K562 (cell line): ENCODE results near the gene TMEM86A. TPM values are rescaled to one million over a fixed set of nuclear protein-coding genes. Genes with fewer than 3 reads are reported as not detected.

ENCODE experiments used
- ATAC-seq: fragments of 200-7000 bp; cut with Tn5 transposase; 3 replicates; pipeline ENCODE4 v1.9.1; 2020; ENCODE audit warnings: moderate library complexity
- BruUV-seq: library from RNA; stranded (reverse); fragments of 400-500 nt; replicated peaks from 2 replicates; lab custom pipeline; 2021; lab: Mats Ljungman, UMichigan
- CTCF ChIA-PET: fragments of 300-600 bp; formaldehyde crosslinking; extraction: SDS; loops from one replicate; lab custom pipeline; 2021; ENCODE audit warnings: low intra/inter-chr PET ratio; lab: Yijun Ruan, JAX
- POLR2A ChIA-PET: fragments of 300-600, 350-650 bp; sonication (Branson Sonifier 250); formaldehyde crosslinking; extraction: SDS; loops from one replicate; lab custom pipeline; 2021; ENCODE audit warnings: antibody characterized with exemption, inconsistent platforms; lab: Yijun Ruan, JAX
- DNase-seq, 4 experiments: peaks; one replicate each; pipeline versions ENCODE4 v3.0.0 to v3.0.0-alpha.2; 2011 to 2018; ENCODE audit warnings: low spot score in 3 of 4, mixed read lengths in 3 of 4; ENCODE audit errors: extremely low read depth in 1 of 4
- FAIRE-seq: peaks from 2 replicates; lab custom pipeline; 2011; peaks lifted over from hg19 to GRCh38; lab: Jason Lieb, UNC
- H2AFZ ChIP-seq: 2 replicates; pipeline ENCODE4 v1.6.0; 2011; ENCODE audit warnings: low read depth, low read length, control low read depth, inconsistent platforms
- H3K27ac ChIP-seq: fragments of 200-600 bp; 3 replicates; pipeline ENCODE4 v1.8.0; 2011; ENCODE audit warnings: low read depth, mild to moderate bottlenecking, control low read depth, inconsistent platforms, low read length, moderate library complexity, mixed read lengths; ENCODE audit errors: extremely low read depth
- H3K27me3 ChIP-seq, 2 experiments: fragments of 300-600 bp in 1 of 2; 2 replicates in 1 of 2; 3 replicates in 1 of 2; pipeline versions ENCODE4 v1.6.0 to v1.8.0; 2011; ENCODE audit warnings: inconsistent platforms in 2 of 2, low read length in 2 of 2, mild to moderate bottlenecking in 1 of 2, mixed read lengths in 1 of 2, moderate library complexity in 1 of 2; ENCODE audit not compliant: control insufficient read depth in 2 of 2, insufficient read depth in 2 of 2
- H3K36me3 ChIP-seq: fragments of 300-600 bp; 3 replicates; pipeline ENCODE4 v1.8.0; 2011; ENCODE audit warnings: mild to moderate bottlenecking, low read length, inconsistent platforms; ENCODE audit not compliant: control insufficient read depth, insufficient read depth
- H3K4me1 ChIP-seq, 2 experiments: fragments of 200-600 bp in 1 of 2; replicated peaks in 1 of 2; 2 replicates in 1 of 2; 3 replicates in 1 of 2; pipeline versions ENCODE4 v1.5.1 to v1.8.0; 2011; ENCODE audit warnings: inconsistent platforms in 2 of 2, low read length in 2 of 2, mild to moderate bottlenecking in 1 of 2, mixed read lengths in 1 of 2, moderate library complexity in 1 of 2; ENCODE audit not compliant: control insufficient read depth in 2 of 2, insufficient read depth in 2 of 2
- H3K4me2 ChIP-seq: 2 replicates; pipeline ENCODE4 v1.6.1; 2011; ENCODE audit warnings: low read length, control low read depth, inconsistent platforms, mixed read lengths; ENCODE audit not compliant: insufficient read depth
- H3K4me3 ChIP-seq: fragments of 200-600 bp; sonication (generic), shearing (Covaris generic); 2 replicates; pipeline ENCODE4 v1.5.1; 2016; ENCODE audit warnings: control low read depth, inconsistent platforms
- H3K79me2 ChIP-seq: fragments of 200-600 bp; 3 replicates; pipeline ENCODE4 v1.8.0; 2011; ENCODE audit warnings: low read length, inconsistent platforms; ENCODE audit not compliant: control insufficient read depth, insufficient read depth
- H3K9ac ChIP-seq, 2 experiments: 2 replicates each; pipeline versions ENCODE4 v1.6.0 to v1.6.1; 2011; ENCODE audit warnings: low read depth in 2 of 2, low read length in 2 of 2, control low read depth in 1 of 2, inconsistent platforms in 1 of 2, mild to moderate bottlenecking in 1 of 2, mixed read lengths in 1 of 2; ENCODE audit not compliant: insufficient read depth in 1 of 2
- H3K9me1 ChIP-seq: one replicate; pipeline ENCODE4 v1.6.0; 2011; ENCODE audit warnings: inconsistent platforms, mild to moderate bottlenecking, low read length, moderate library complexity; ENCODE audit not compliant: control insufficient read depth, insufficient read depth
- H3K9me3 ChIP-seq: replicated peaks from 2 replicates; pipeline ENCODE4 v1.5.1; 2011; ENCODE audit warnings: low read depth, low read length, inconsistent platforms; ENCODE audit not compliant: control insufficient read depth, insufficient read depth
- H4K20me1 ChIP-seq: replicated peaks from 2 replicates; pipeline ENCODE4 v1.6.1; 2011; ENCODE audit warnings: low read length, inconsistent platforms, mixed read lengths; ENCODE audit not compliant: control insufficient read depth, insufficient read depth
- BACH1 ChIP-seq: fragments of 200-800 bp; sonication (Bioruptor generic); IDR thresholded peaks from 2 replicates; pipeline ENCODE4 v1.6.1; 2016; ENCODE audit warnings: missing genetic modification characterization, missing compliant biosample characterization
- FOSL1 ChIP-seq: fragments of 200-800 bp; sonication (Bioruptor generic); conservative IDR thresholded peaks from 2 replicates; pipeline ENCODE4 v1.6.1; 2016; ENCODE audit warnings: missing genetic modification characterization, missing compliant biosample characterization
- GABPA ChIP-seq: fragments of 200-800 bp; sonication (Bioruptor generic); conservative IDR thresholded peaks from 2 replicates; pipeline ENCODE4 v1.6.1; 2016; ENCODE audit warnings: low read depth, missing genetic modification characterization, missing compliant biosample characterization
- JUND ChIP-seq, 2 experiments: IDR thresholded peaks; 2 replicates in 1 of 2; 3 replicates in 1 of 2; pipeline ENCODE4 v1.6.1; 2011; ENCODE audit warnings: borderline replicate concordance in 2 of 2, low read depth in 2 of 2, low read length in 2 of 2, improper control_type of control experiment in 1 of 2, missing biosample characterization in 1 of 2, missing genetic modification characterization in 1 of 2, missing genetic modification reagents in 1 of 2
- WGBS: fragments of 100-300 bp; shearing (Covaris generic); methylation state at CpG from one replicate; pipeline ENCODE4 v1.1.6; 2016; ENCODE audit warnings: low coverage, mixed read lengths; ENCODE audit not compliant: insufficient coverage; ENCODE audit errors: missing lambda C conversion rate; 5-methylcytosine and 5-hydroxymethylcytosine counted together
- in situ Hi-C: fragments of 300-500 bp; cut with MboI; formaldehyde crosslinking; loops from 4 replicates; pipeline ENCODE4 v1.15.0; 2018; ENCODE audit warnings: inconsistent platforms, mixed read lengths
- intact Hi-C: fragments of 100-400 bp; cut with micrococcal nuclease; formaldehyde crosslinking; loops from 2 replicates; pipeline ENCODE4 v1.14.2; 2022
- polyA plus RNA-seq, 8 experiments: library from polyadenylated mRNA; depleted of rRNA in 4 of 8; stranded (reverse) in 5 of 8; unstranded in 3 of 8; fragments of >200 nt; fragmentation: Nextera tagmentation in 2 of 8; fragmentation: Illumina TruSeq in 1 of 8; extraction: Ambion mirVana in 2 of 8; extraction: Trizol in 1 of 8; gene quantifications; 2 replicates each; pipeline versions ENCODE4 v1.2.1 to v1.2.3, GENCODE V29; 2011 to 2014; ENCODE audit warnings: inconsistent platforms in 1 of 8, missing spikeins in 1 of 8
- total RNA-seq, 7 experiments: library from RNA; depleted of rRNA in 6 of 7; stranded (reverse); fragments of >200 nt in 6 of 7; fragmentation: Illumina TruSeq in 2 of 7; extraction: Trizol in 2 of 7; gene quantifications; 2 replicates each; pipeline versions ENCODE4 v1.2.1 to v1.2.3, GENCODE V29; 2011 to 2021; ENCODE audit warnings: low replicate concordance in 1 of 7

The TMEM86A gene
- total and polyA plus RNA-seq, 9 of the 15 experiments (the other 6 are each of a cell fraction or from before 2014, with no cell fraction given): 0.22 to 1.3 (median 0.40) TPM; not detected in 2

DNA sequence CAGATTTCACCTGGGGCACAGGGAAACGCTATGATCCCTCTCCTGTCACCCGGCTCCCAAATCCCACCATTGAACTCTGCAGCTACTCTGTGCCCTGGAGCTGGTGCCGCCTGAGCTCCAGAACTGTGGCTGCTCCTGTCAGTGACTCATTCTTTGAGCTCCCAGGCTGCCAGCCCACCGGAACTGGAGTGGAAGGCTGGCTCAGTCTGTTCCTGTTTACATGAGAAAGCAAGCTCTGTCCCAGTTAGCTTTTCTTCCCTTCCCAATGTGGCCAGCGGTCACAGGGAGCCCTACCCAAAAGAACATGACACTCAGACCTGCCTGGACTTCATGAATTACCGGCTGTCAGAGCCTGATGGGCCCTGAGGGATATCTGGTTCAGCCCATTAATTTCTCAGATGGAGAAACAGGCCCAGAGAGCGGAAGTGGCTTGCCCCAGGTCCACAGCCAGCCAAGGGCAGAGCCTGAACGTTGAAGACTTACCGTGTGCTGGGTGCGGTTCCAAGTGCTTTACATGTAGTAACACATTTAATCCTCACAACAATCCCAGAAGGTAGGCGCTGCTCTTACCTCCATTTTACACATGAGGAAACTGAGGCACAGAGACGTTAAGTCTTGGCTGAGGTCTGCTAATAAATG, 51.2 kb downstream of the TMEM86A start:
- Histone ChIP-seq H3K4me1 (no peaks in the 10 kb centered on the region), H3K27me3 (peaks cover 14 to 57% of the 10 kb centered on the region in 2 experiments; a peak in 4 of 5 replicates), H3K79me2 (no peaks in the 10 kb centered on the region), H3K36me3 (no peaks in the 10 kb centered on the region), H2AFZ (0 out of 2 replicates have a peak overlapping the region, but pooled peaks have one; percentile 24), H3K9me1 (no peaks in the 10 kb centered on the region), H3K27ac (no peak overlapping the region), H3K4me3 (no peak overlapping the region), H4K20me1 (no peaks in the 10 kb centered on the region), H3K9ac (no peak overlapping the region), H3K9me3 (no peaks in the 10 kb centered on the region), H3K4me2 (no peak overlapping the region)
- ChIA-PET POLR2A (interaction anchor here (0.6 to 1.1 kb wide), 3 partner anchors 9 to 359 kb away, joined by 3 to 6 read pairs (median 5); no protein-coding TSS in a partner anchor), CTCF (interaction anchor here (0.6 kb wide), 1 partner anchor 1032 kb away, joined by 3 read pairs; no protein-coding TSS in a partner anchor)
- in situ Hi-C loops (loop anchor here (25.0 kb wide), 1 partner anchor 212 kb away; the partner anchor contains the start of gene TSG101), intact Hi-C loops (no loop called here)
- no peak for DNase-seq
- ATAC-seq: no peak
- under 1% methylated on average over 12 of the region's 12 CpGs for WGBS
- no peak for FAIRE-seq
- no TSS peak for BruUV-seq
- 0 out of 2 replicates have a peak, but pooled peaks have one; percentile 17 for TF ChIP-seq JUND (IDR thresholded peaks at IDR 0.05; ENCODE audit: borderline replicate concordance, low read depth, low read length)
- TF ChIP-seq JUND (tag; IDR thresholded peaks at IDR 0.05; ENCODE audit: borderline replicate concordance, low read depth, low read length): 0 out of 3 replicates have a peak, but pooled peaks have one; percentile 23
- TF ChIP-seq BACH1 (tag): no peak
- peak; percentile 51; the same call in 1 of the 2 replicates for TF ChIP-seq FOSL1
- TF ChIP-seq GABPA (tag): peak; percentile 37; the same call in 1 of the 2 replicates
